MM.1S (cell line): ENCODE results near the gene PDAP1.

Experiments
- DNase-seq: peaks from one replicate; pipeline ENCODE4 v3.0.0-alpha.2; 2015
- H2AFZ ChIP-seq: fragments of 300-600 bp; sonication (generic); 2 replicates; pipeline ENCODE4 v1.6.0; 2016; ENCODE audit warnings: antibody characterized with exemption, low read length
- H3F3A ChIP-seq: fragments of 300-600 bp; sonication (generic); 2 replicates; pipeline ENCODE4 v1.6.1; 2016; ENCODE audit warnings: mild to moderate bottlenecking, antibody characterized with exemption, low read length, moderate library complexity, mixed read lengths; ENCODE audit not compliant: insufficient read depth
- H3K27ac ChIP-seq: fragments of 300-600 bp; sonication (generic); 2 replicates; pipeline ENCODE4 v1.5.1; 2016; ENCODE audit warnings: mild to moderate bottlenecking, low read length
- H3K27me3 ChIP-seq: fragments of 300-600 bp; sonication (generic); replicated peaks from 2 replicates; pipeline ENCODE4 v1.6.0; 2016; ENCODE audit warnings: low read length; ENCODE audit not compliant: insufficient read depth
- H3K36me3 ChIP-seq: fragments of 300-600 bp; sonication (generic); replicated peaks from 2 replicates; pipeline ENCODE4 v1.6.1; 2016; ENCODE audit warnings: mild to moderate bottlenecking, low read length, mixed read lengths; ENCODE audit not compliant: insufficient read depth
- H3K4me1 ChIP-seq: fragments of 300-600 bp; sonication (generic); 2 replicates; pipeline ENCODE4 v1.6.1; 2016; ENCODE audit warnings: low read length, mixed read lengths
- H3K4me2 ChIP-seq: fragments of 300-600 bp; sonication (generic); 2 replicates; pipeline ENCODE4 v1.6.0; 2016; ENCODE audit warnings: low read depth, low read length
- H3K4me3 ChIP-seq: fragments of 300-600 bp; sonication (generic); 2 replicates; pipeline ENCODE4 v1.5.1; 2016; ENCODE audit warnings: low read length, mixed read lengths
- H3K79me2 ChIP-seq: fragments of 300-600 bp; sonication (generic); 2 replicates; pipeline ENCODE4 v1.6.1; 2016; ENCODE audit warnings: mixed run types, low read length, mixed read lengths
- H3K9ac ChIP-seq: fragments of 300-600 bp; sonication (generic); 2 replicates; pipeline ENCODE4 v1.6.1; 2016; ENCODE audit warnings: low read length, mixed read lengths
- H3K9me2 ChIP-seq: fragments of 300-600 bp; sonication (generic); replicated peaks from 2 replicates; pipeline ENCODE4 v1.6.1; 2016; ENCODE audit warnings: mild to moderate bottlenecking, low read length, mixed read lengths; ENCODE audit not compliant: insufficient read depth
- H3K9me3 ChIP-seq: fragments of 300-600 bp; sonication (generic); replicated peaks from 2 replicates; pipeline ENCODE4 v1.6.1; 2016; ENCODE audit warnings: mild to moderate bottlenecking, low read length, mixed read lengths; ENCODE audit not compliant: insufficient read depth
- H4K20me1 ChIP-seq: fragments of 300-600 bp; sonication (generic); 2 replicates; pipeline ENCODE4 v1.6.1; 2016; ENCODE audit warnings: mild to moderate bottlenecking, low read length, moderate library complexity, mixed read lengths; ENCODE audit not compliant: insufficient read depth
- CTCF ChIP-seq: fragments of 300-600 bp; sonication (generic); IDR thresholded peaks from 2 replicates; pipeline ENCODE4 v1.5.1; 2016; ENCODE audit warnings: antibody characterized with exemption, low read length, mixed read lengths
- EZH2 ChIP-seq: fragments of 300-600 bp; sonication (generic); optimal IDR thresholded peaks from 2 replicates; pipeline ENCODE3; 2017; ENCODE audit warnings: low read depth, mild to moderate bottlenecking, antibody characterized with exemption, low read length, mixed read lengths
- EZH2phosphoT487 ChIP-seq: fragments of 300-600 bp; sonication (generic); IDR thresholded peaks from 2 replicates; pipeline ENCODE4 v1.6.1; 2018; ENCODE audit warnings: antibody characterized with exemption, low read length

Gene PDAP1

GRCh38 chr7:99422186-99422585 is 13.8 kb upstream of the PDAP1 start:
- Histone ChIP-seq H4K20me1 (no peaks in the 10 kb centered on the region), H3K4me2 (no peak overlapping the region), H3K4me1 (no peaks in the 10 kb centered on the region), H3K36me3 (peaks cover 3% of the 10 kb centered on the region), H3K9ac (no peak overlapping the region), H2AFZ (no peak overlapping the region), H3K79me2 (peaks cover 7% of the 10 kb centered on the region; the same call in 1 of the 2 replicates), H3K9me3 (no peaks in the 10 kb centered on the region), H3K27me3 (no peaks in the 10 kb centered on the region), H3F3A (no peaks in the 10 kb centered on the region), H3K4me3 (no peak overlapping the region), H3K9me2 (no peaks in the 10 kb centered on the region), H3K27ac (no peak overlapping the region)
- no peak for DNase-seq
- TF ChIP-seq EZH2 (no peak), EZH2phosphoT487 (no peak)

GRCh38 chr7:99420986-99421385 is 12.6 kb upstream of the PDAP1 start:
- no peak overlapping the region for H3K4me3 ChIP-seq
- H3K27ac ChIP-seq: no peak overlapping the region
- H3K9me3 ChIP-seq: no peaks in the 10 kb centered on the region
- H3F3A ChIP-seq: no peaks in the 10 kb centered on the region
- H3K36me3 ChIP-seq: peaks cover 3% of the 10 kb centered on the region
- H3K9me2 ChIP-seq: no peaks in the 10 kb centered on the region
- TF ChIP-seq EZH2: no peak
- TF ChIP-seq CTCF: no peak
- TF ChIP-seq EZH2phosphoT487: no peak
- H3K4me2 ChIP-seq: no peak overlapping the region
- H2AFZ ChIP-seq: no peak overlapping the region
- H3K27me3 ChIP-seq: no peaks in the 10 kb centered on the region
- no peak overlapping the region for H3K9ac ChIP-seq
- no peak for DNase-seq
- H4K20me1 ChIP-seq: no peaks in the 10 kb centered on the region
- no peaks in the 10 kb centered on the region for H3K4me1 ChIP-seq
- H3K79me2 ChIP-seq: peaks cover 10% of the 10 kb centered on the region

- Histone ChIP-seq H2AFZ (no peak overlapping the region), H4K20me1 (no peaks in the 10 kb centered on the region), H3K9me2 (no peaks in the 10 kb centered on the region), H3F3A (no peaks in the 10 kb centered on the region), H3K9me3 (no peaks in the 10 kb centered on the region), H3K4me3 (no peak overlapping the region), H3K27me3 (no peaks in the 10 kb centered on the region), H3K79me2 (peaks cover 10% of the 10 kb centered on the region), H3K4me2 (no peak overlapping the region), H3K9ac (no peak overlapping the region), H3K27ac (no peak overlapping the region), H3K36me3 (peaks cover 3% of the 10 kb centered on the region), H3K4me1 (no peaks in the 10 kb centered on the region)
- no peak for DNase-seq
- TF ChIP-seq EZH2phosphoT487 (no peak), EZH2 (no peak), CTCF (no peak)
Measured at GRCh38 chr7:99420213-99420612, 11.8 kb upstream of the PDAP1 start.

- no peak for TF ChIP-seq EZH2phosphoT487
- TF ChIP-seq EZH2: no peak
- TF ChIP-seq CTCF: no peak
- Histone ChIP-seq H3K79me2 (peaks cover 14% of the 10 kb centered on the region), H3K9me3 (no peaks in the 10 kb centered on the region), H3K4me2 (no peak overlapping the region), H3K27me3 (no peaks in the 10 kb centered on the region), H4K20me1 (no peaks in the 10 kb centered on the region), H3K9ac (no peak overlapping the region), H3K27ac (no peak overlapping the region), H2AFZ (no peak overlapping the region), H3K4me3 (no peak overlapping the region), H3K9me2 (no peaks in the 10 kb centered on the region), H3F3A (no peaks in the 10 kb centered on the region), H3K36me3 (peaks cover 8% of the 10 kb centered on the region), H3K4me1 (no peaks in the 10 kb centered on the region)
- DNase-seq: no peak
Measured at GRCh38 chr7:99419323-99420021, 11.1 kb upstream of the PDAP1 start.
